Effector memory CD4-positive, alpha-beta T cell (primary cell): ENCODE data around the gene TNFRSF11A.

Experiments used
- DNase-seq, 3 donors: peaks; one replicate each; pipeline ENCODE4 v3.0.0-alpha.2; 2020
- H3K27ac ChIP-seq: 2 replicates; pipeline ENCODE4 v1.7.0; 2013; ENCODE audit warnings: mild to moderate bottlenecking, low read length, moderate library complexity; ENCODE audit not compliant: insufficient read depth, poor library complexity, severe bottlenecking
- H3K27me3 ChIP-seq: replicated peaks from 2 replicates; pipeline ENCODE4 v1.7.0; 2013; ENCODE audit warnings: mild to moderate bottlenecking, low read length; ENCODE audit not compliant: insufficient read depth, control insufficient read depth, poor library complexity, severe bottlenecking
- H3K36me3 ChIP-seq: 2 replicates; pipeline ENCODE4 v1.7.0; 2013; ENCODE audit warnings: mild to moderate bottlenecking, low read length, moderate library complexity; ENCODE audit not compliant: control insufficient read depth, insufficient read depth
- H3K4me1 ChIP-seq: 2 replicates; pipeline ENCODE4 v1.7.0; 2013; ENCODE audit warnings: low read length, mild to moderate bottlenecking; ENCODE audit not compliant: control insufficient read depth, insufficient read depth, poor library complexity, severe bottlenecking
- H3K4me3 ChIP-seq: 2 replicates; pipeline ENCODE4 v1.7.0; 2013; ENCODE audit warnings: low read length, low read depth, mild to moderate bottlenecking; ENCODE audit not compliant: insufficient read depth, poor library complexity, severe bottlenecking
- H3K9me3 ChIP-seq: 2 replicates; pipeline ENCODE4 v1.7.0; 2013; ENCODE audit warnings: mild to moderate bottlenecking, low read length, moderate library complexity; ENCODE audit not compliant: control insufficient read depth
- total RNA-seq, 3 donors: gene quantifications; one replicate each; lab custom pipeline; 2026; lab: John Stamatoyannopoulos, UW

TNFRSF11A gene
- 2.0 to 6.4 (median 3.1) reads per million in 3 donors for total RNA-seq

DNA sequence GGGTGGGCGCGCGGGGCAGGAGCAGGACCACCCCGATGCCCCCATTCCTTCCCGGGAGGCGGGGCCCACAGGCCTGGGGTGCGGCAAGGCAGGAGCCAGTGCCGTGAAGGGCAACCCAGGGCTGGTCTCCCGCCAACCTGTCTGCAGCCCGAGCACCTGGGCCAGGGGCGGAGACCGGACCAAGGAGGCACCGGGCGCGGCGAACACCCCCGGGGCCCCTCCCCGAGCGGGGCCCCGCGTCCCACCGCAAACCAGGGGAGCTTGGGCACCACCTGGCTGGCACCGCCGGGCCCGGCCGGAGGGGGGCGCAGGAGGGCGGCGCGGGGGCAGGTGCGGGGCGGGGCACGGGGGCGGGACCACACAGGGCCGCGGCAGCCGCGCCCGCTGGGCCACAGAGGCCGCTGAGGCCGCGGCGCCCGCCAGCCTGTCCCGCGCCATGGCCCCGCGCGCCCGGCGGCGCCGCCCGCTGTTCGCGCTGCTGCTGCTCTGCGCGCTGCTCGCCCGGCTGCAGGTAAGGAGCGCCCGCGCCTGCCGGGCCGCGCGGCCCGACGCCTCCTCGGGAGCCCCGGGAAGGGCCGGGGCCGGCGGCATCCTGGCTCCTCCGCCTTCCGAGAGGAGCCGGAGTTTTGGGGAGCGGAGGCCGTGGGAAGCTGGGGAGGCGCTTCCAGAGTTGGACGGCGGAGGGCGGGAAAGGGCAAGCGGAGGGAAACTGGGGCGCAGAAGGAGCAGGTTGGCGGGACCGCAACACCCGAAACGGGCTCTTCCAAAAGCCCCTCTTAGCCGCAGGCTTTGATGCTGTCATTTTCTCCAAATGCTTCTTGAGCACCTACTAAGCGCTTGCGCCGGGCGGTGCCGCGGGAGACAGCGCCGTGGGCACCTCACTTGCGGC is at the start of gene TNFRSF11A:
Gene TNFRSF11A (plus strand): TSS at position 394 of the 889 bp plus-strand sequence. CDS start 43 bp downstream, at position 437.
- Histone ChIP-seq H3K4me1 (peaks cover 16% of the 10 kb centered on the region), H3K36me3 (no peaks in the 10 kb centered on the region), H3K9me3 (no peaks in the 10 kb centered on the region), H3K27ac (no peak within 1 kb of the TSS), H3K4me3 (peak within 1 kb of the TSS; percentile 66), H3K27me3 (peaks cover 34% of the 10 kb centered on the region)
- peak; percentile 26 to 50 (median 33) for DNase-seq

DNA sequence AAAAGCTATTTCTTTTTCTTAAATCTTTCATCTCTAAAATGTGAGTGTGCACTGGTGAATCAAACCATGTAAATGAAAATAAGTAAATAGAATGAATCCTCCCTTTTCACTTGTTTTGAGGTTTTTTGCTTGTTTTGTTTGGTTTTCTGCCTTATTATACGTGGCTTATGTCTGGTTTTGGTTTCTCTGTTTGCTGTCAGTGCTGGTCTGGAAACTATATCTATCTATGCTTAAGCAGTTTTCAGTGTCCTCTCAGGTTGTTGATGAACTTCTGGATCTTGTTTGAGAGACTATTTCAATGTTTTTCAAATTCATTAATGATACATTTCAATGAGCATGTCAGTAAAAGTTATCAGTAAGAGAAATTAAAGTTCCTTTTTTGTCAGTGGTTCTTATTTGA is 48.1 kb upstream of the TNFRSF11A start:
- H3K36me3 ChIP-seq = peaks cover 20% of the 10 kb centered on the region
- no peak for DNase-seq
- H3K27ac ChIP-seq = no peak overlapping the region
- H3K9me3 ChIP-seq = no peaks in the 10 kb centered on the region
- no peak overlapping the region for H3K4me3 ChIP-seq
- H3K4me1 ChIP-seq = no peaks in the 10 kb centered on the region
- no peaks in the 10 kb centered on the region for H3K27me3 ChIP-seq

DNA sequence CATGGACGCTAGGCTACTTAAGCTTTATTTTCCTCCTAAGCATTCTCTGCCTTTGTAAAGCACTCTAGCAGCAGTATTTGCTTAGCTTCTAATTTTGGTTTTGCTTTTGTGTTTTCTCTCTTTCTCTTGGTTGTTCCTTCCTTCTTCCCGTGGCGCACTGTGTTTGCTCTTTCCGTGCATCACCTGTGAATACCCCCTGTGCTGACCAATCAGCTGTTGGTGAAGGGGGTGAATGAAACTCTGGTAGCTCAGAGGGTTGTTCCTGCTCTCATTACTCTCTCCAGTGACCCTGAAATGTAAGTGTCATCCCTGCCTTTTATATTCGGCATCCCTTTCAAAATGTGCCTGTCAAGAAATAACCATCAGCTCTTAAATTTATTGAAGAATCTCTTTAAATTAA is 45.5 kb upstream of the TNFRSF11A start:
- no peak overlapping the region for H3K4me3 ChIP-seq
- H3K27me3 ChIP-seq = no peaks in the 10 kb centered on the region
- no peaks in the 10 kb centered on the region for H3K4me1 ChIP-seq
- no peaks in the 10 kb centered on the region for H3K9me3 ChIP-seq
- H3K36me3 ChIP-seq = peaks cover 15% of the 10 kb centered on the region
- H3K27ac ChIP-seq = no peak overlapping the region
- no peak for DNase-seq

DNA sequence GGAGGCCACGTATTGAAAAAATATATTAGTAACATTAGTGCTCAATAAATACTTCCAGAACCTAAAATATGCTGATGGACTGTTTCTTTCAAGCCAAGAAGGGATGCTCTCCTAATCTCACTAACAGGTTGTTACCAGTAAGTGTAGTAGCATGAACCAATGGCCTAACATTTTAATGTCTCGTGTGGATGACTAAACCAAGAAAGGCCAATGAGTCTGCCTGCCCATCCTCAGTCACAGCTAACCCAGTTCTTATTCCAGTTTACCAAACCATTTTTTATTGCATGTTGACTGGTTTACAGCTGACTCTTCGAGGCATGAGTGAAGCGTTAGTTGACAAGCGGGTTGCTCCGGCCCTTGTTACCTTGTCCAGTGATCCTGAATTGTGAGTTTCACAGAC is 45.1 kb upstream of the TNFRSF11A start:
- Histone ChIP-seq H3K4me1 (no peaks in the 10 kb centered on the region), H3K9me3 (no peaks in the 10 kb centered on the region), H3K27me3 (no peaks in the 10 kb centered on the region), H3K27ac (no peak overlapping the region), H3K4me3 (no peak overlapping the region), H3K36me3 (peaks cover 15% of the 10 kb centered on the region)
- DNase-seq = no peak

DNA sequence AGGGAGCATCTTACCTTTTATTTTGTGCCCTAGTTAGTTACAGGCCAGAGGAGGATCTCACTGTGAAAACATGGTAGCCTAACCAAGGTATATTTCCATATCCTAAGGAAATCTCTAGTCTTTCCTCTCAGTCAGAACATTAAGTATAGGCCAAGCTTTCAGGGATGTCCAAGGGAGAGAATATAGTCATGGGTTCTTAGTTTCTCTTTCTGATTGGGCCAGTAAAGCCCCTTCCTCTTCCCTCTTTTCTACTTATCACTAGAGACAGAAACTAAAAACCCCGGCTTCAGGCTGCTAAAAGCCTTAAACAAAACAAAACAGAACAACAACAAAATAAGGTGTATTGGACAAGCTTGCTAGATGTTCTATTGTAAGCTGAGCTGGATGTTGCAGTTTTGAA is 44.3 kb upstream of the TNFRSF11A start:
- DNase-seq = no peak
- Histone ChIP-seq H3K4me1 (no peaks in the 10 kb centered on the region), H3K4me3 (no peak overlapping the region), H3K36me3 (peaks cover 22% of the 10 kb centered on the region), H3K27me3 (no peaks in the 10 kb centered on the region), H3K27ac (no peak overlapping the region), H3K9me3 (no peaks in the 10 kb centered on the region)

DNA sequence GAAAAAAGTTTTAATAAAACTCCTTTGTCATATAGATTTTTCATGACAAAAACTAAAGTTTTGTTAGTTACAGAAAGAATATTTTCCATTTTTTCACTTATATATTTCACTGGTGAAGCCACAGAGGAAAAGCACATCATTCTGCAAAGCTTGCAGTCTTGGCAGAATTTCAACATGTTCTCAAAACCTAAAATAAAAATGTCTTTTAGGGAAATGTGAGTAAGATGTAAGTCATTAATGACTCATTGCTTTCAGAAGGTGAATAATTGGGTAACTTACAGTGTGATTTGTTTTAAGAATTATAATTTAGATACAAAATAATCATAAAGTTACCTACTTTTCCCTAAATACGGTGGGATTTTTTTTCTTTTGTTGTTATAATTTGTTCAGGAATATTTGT is 43.4 kb upstream of the TNFRSF11A start:
- Histone ChIP-seq H3K27ac (no peak overlapping the region), H3K36me3 (peaks cover 22% of the 10 kb centered on the region)

DNA sequence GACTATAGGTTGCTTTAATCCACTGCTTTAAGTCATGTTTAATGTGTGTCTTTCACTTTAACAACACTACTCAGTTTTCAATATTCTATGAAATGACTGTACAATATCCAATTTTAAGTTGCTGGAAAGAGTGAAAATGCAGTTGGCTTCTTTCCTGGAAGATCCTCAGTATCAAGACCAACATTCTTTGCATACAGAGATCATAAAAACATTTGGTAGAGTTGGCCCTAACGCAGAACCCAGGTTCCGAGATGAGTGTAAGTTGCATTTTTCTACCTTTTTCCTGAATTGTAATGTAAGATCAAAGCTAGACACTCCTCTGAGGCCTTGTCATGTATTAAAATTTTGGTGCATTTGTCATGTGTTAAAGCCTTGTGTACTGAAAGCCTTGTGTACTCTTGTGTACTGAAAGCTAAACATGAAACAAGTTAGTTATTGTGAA is 42.9 kb upstream of the TNFRSF11A start:
- no peak overlapping the region for H3K4me3 ChIP-seq
- no peak for DNase-seq
- H3K9me3 ChIP-seq = no peaks in the 10 kb centered on the region
- no peak overlapping the region for H3K27ac ChIP-seq
- H3K4me1 ChIP-seq = no peaks in the 10 kb centered on the region
- peaks cover 22% of the 10 kb centered on the region for H3K36me3 ChIP-seq
- no peaks in the 10 kb centered on the region for H3K27me3 ChIP-seq

More for the DNA sequence above, 43.4 kb upstream of the TNFRSF11A start:
- Histone ChIP-seq H3K4me1 (no peaks in the 10 kb centered on the region), H3K27me3 (no peaks in the 10 kb centered on the region), H3K4me3 (no peak overlapping the region), H3K9me3 (no peaks in the 10 kb centered on the region)
- no peak for DNase-seq

DNA sequence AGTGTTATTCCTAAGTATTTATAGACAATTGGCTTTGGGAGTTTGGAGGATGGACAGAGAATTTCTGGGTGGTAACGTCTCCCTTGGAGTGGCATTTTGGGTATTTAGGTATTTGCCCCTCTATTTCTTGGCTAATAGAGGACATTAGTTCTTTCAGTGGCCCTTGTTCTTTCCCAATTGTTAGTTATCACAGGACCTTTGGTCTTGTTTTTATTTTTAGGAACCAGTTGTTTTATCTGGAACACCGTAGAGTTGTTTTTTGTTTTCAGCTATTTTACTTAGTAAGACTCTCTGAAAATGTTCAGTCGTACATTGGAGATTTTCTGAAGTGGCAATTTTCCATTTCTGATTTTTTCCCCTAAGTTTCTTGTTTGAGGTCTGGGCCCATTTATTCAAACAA is 40.5 kb upstream of the TNFRSF11A start:
- H3K4me1 ChIP-seq = no peaks in the 10 kb centered on the region
- no peak overlapping the region for H3K27ac ChIP-seq
- H3K27me3 ChIP-seq = no peaks in the 10 kb centered on the region
- H3K36me3 ChIP-seq = peaks cover 27% of the 10 kb centered on the region
- H3K4me3 ChIP-seq = no peak overlapping the region
- DNase-seq = no peak
- H3K9me3 ChIP-seq = no peaks in the 10 kb centered on the region

DNA sequence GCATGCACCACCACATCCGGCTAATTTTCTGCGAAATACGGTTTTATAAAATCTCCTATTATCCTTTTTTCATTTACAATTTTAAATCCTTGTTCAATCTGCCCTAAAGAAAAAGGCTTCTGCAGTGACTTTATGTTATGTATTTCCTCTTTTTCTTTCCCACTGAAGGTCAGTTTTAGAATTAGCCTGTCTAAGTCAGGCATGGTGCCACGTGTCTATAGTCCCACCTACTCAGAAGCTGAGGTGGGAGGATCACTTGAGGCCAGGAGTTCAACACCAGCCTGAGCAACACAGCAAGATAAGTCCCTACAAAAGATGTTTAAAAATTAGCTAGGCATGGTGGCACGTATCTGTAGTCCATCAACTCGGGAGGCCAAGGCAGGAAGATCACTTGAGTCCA is 39.8 kb upstream of the TNFRSF11A start:
- Histone ChIP-seq H3K27me3 (no peaks in the 10 kb centered on the region), H3K4me3 (no peak overlapping the region), H3K9me3 (no peaks in the 10 kb centered on the region), H3K27ac (no peak overlapping the region), H3K36me3 (peaks cover 27% of the 10 kb centered on the region), H3K4me1 (no peaks in the 10 kb centered on the region)
- no peak for DNase-seq
